PC-9 (cell line): Measurements from ENCODE around the gene ZNF146. TPM values are rescaled to one million over a fixed set of nuclear protein-coding genes. Genes with fewer than 3 reads are reported as not detected.

Source experiments
- BruUV-seq: library from RNA; stranded (reverse); fragments of 400-500 nt; replicated peaks from 2 replicates; lab custom pipeline; 2021; lab: Mats Ljungman, UMichigan
- CTCF ChIA-PET: fragments of 300-600 bp; sonication (Branson Sonifier 250); formaldehyde crosslinking; loops from one replicate; lab custom pipeline; 2022; ENCODE audit warnings: antibody characterized with exemption; lab: Charles Lee
- POLR2A ChIA-PET: fragments of 300-600 bp; sonication (Branson Sonifier 250); formaldehyde crosslinking; loops from one replicate; lab custom pipeline; 2022; ENCODE audit warnings: antibody characterized with exemption; ENCODE audit not compliant: unreplicated experiment; lab: Charles Lee
- DNase-seq, 2 experiments: peaks; one replicate each; pipeline versions ENCODE4 v3.0.0 to v3.0.0-alpha.2; 2015 to 2022; ENCODE audit warnings: mixed read lengths in 1 of 2
- H2AFZ ChIP-seq: fragments of 200-600 bp; sonication (generic); 2 replicates; pipeline ENCODE4 v1.8.1; 2017; ENCODE audit warnings: antibody characterized with exemption
- H3F3A ChIP-seq: fragments of 200-600 bp; sonication (generic); 2 replicates; pipeline ENCODE4 v1.8.1; 2017; ENCODE audit warnings: antibody characterized with exemption, mild to moderate bottlenecking, low read depth; ENCODE audit not compliant: insufficient read depth
- H3K27ac ChIP-seq: fragments of 200-600 bp; sonication (generic); 2 replicates; pipeline ENCODE4 v1.6.1; 2016; ENCODE audit warnings: mixed run types
- H3K27me3 ChIP-seq: fragments of 200-600 bp; sonication (generic); 2 replicates; pipeline ENCODE4 v1.6.1; 2016; ENCODE audit warnings: low read depth, mixed run types; ENCODE audit not compliant: insufficient read depth
- H3K36me3 ChIP-seq: fragments of 200-600 bp; sonication (generic); 2 replicates; pipeline ENCODE4 v1.6.1; 2016; ENCODE audit warnings: low read depth, mixed run types
- H3K4me1 ChIP-seq: fragments of 200-600 bp; sonication (generic); replicated peaks from 2 replicates; pipeline ENCODE4 v1.6.1; 2016; ENCODE audit warnings: mixed run types; ENCODE audit not compliant: insufficient read depth
- H3K4me2 ChIP-seq: fragments of 200-600 bp; sonication (generic); 2 replicates; pipeline ENCODE4 v1.6.1; 2017; ENCODE audit warnings: mixed run types
- H3K4me3 ChIP-seq: fragments of 200-600 bp; sonication (generic); 2 replicates; pipeline ENCODE4 v1.6.1; 2016; ENCODE audit warnings: mixed run types
- H3K79me2 ChIP-seq: fragments of 200-600 bp; sonication (generic); 2 replicates; pipeline ENCODE4 v1.6.1; 2017; ENCODE audit warnings: low read depth, mixed run types
- H3K9me2 ChIP-seq: fragments of 200-600 bp; sonication (generic); 2 replicates; pipeline ENCODE4 v1.8.1; 2017; ENCODE audit warnings: mild to moderate bottlenecking; ENCODE audit not compliant: insufficient read depth
- H3K9me3 ChIP-seq: fragments of 200-600 bp; sonication (generic); 2 replicates; pipeline ENCODE4 v1.8.1; 2016; ENCODE audit warnings: low read depth; ENCODE audit not compliant: insufficient read depth
- H4K20me1 ChIP-seq: fragments of 200-600 bp; sonication (generic); 2 replicates; pipeline ENCODE4 v1.8.1; 2017; ENCODE audit not compliant: insufficient read depth
- CTCF ChIP-seq: fragments of 200-600 bp; sonication (generic); conservative IDR thresholded peaks from 2 replicates; pipeline ENCODE4 v1.6.1; 2017; ENCODE audit warnings: mixed run types, antibody characterized with exemption, mild to moderate bottlenecking, moderate library complexity
- EZH2 ChIP-seq: fragments of 200-600 bp; sonication (generic); IDR thresholded peaks from 2 replicates; pipeline ENCODE4 v1.8.0; 2017; ENCODE audit warnings: antibody characterized with exemption, low read depth
- intact Hi-C: fragments of 100-400 bp; cut with micrococcal nuclease; formaldehyde crosslinking; loops from one replicate; pipeline ENCODE4 v1.10.0; 2022; ENCODE audit not compliant: unreplicated experiment
- total RNA-seq: library from RNA; stranded (reverse); gene quantifications from 2 replicates; pipeline ENCODE4 v1.2.3, GENCODE V29; 2021

ZNF146 gene
- total RNA-seq, 1 experiment from 2014 or later: 53.1 TPM

- Histone ChIP-seq H3K36me3 (peaks cover 23% of the 10 kb centered on the region), H3K4me1 (peaks cover 5% of the 10 kb centered on the region), H2AFZ (peak overlapping the region; percentile 80), H3K27me3 (no peaks in the 10 kb centered on the region), H3K9me2 (no peaks in the 10 kb centered on the region), H3K9me3 (no peaks in the 10 kb centered on the region; the same call in 1 of the 2 replicates), H3K79me2 (peaks cover 67% of the 10 kb centered on the region), H3K27ac (peak overlapping the region; percentile 57), H4K20me1 (peaks cover 4% of the 10 kb centered on the region; the same call in 1 of the 2 replicates), H3K4me3 (peak overlapping the region; percentile 70), H3K4me2 (peak overlapping the region; percentile 79), H3F3A (peaks cover 11% of the 10 kb centered on the region; the same call in 1 of the 2 replicates)
- POLR2A ChIA-PET: interaction anchor here (0.7 to 0.9 kb wide), 4 partner anchors 46 to 163 kb away, joined by 3 to 6 read pairs (median 4); partner anchors contain the start of gene POLR2I
- TF ChIP-seq EZH2 (no peak), CTCF (no peak)
- DNase-seq: no peak
- TSS peak; percentile 79 for BruUV-seq
- intact Hi-C loops: loop anchor here (1.0 to 10.0 kb wide), 3 partner anchors 87 to 559 kb away; partner anchors contain the start of genes ZNF260 and ZNF850
- CTCF ChIA-PET: no interaction called here
Measured at GRCh38 chr19:36215276-36216123, 594 bp downstream of the ZNF146 start.

- H2AFZ ChIP-seq: no peak overlapping the region
- DNase-seq: no peak
- no peak overlapping the region for H3K4me3 ChIP-seq
- no TSS peak for BruUV-seq
- peaks cover 26% of the 10 kb centered on the region for H4K20me1 ChIP-seq
- ChIA-PET CTCF (no interaction called here), POLR2A (no interaction called here)
- peaks cover 97% of the 10 kb centered on the region for H3K79me2 ChIP-seq
- TF ChIP-seq CTCF (no peak), EZH2 (no peak)
- no peaks in the 10 kb centered on the region for H3K27me3 ChIP-seq
- no peaks in the 10 kb centered on the region for H3K4me1 ChIP-seq
- H3K36me3 ChIP-seq: peaks cover 78% of the 10 kb centered on the region
- H3K4me2 ChIP-seq: no peak overlapping the region
- no peak overlapping the region for H3K27ac ChIP-seq
- H3F3A ChIP-seq: peaks cover 13% of the 10 kb centered on the region; the same call in 1 of the 2 replicates
- H3K9me3 ChIP-seq: peaks cover 8% of the 10 kb centered on the region
- no peaks in the 10 kb centered on the region for H3K9me2 ChIP-seq
- intact Hi-C loops: no loop called here
Measured at GRCh38 chr19:36221474-36221873, 6.6 kb downstream of the ZNF146 start.

GRCh38 chr19:36222503-36222902, 7.6 kb downstream of the ZNF146 start:
- Histone ChIP-seq H3K4me1 (no peaks in the 10 kb centered on the region), H2AFZ (no peak overlapping the region), H3F3A (peaks cover 17% of the 10 kb centered on the region; the same call in 1 of the 2 replicates), H4K20me1 (peaks cover 26% of the 10 kb centered on the region), H3K9me2 (no peaks in the 10 kb centered on the region), H3K27ac (no peak overlapping the region), H3K79me2 (peaks cover 91% of the 10 kb centered on the region), H3K9me3 (peaks cover 13% of the 10 kb centered on the region), H3K4me2 (no peak overlapping the region), H3K36me3 (peaks cover 83% of the 10 kb centered on the region), H3K27me3 (no peaks in the 10 kb centered on the region), H3K4me3 (no peak overlapping the region)
- DNase-seq: no peak
- intact Hi-C loops: no loop called here
- BruUV-seq: no TSS peak
- CTCF ChIA-PET: no interaction called here
- TF ChIP-seq CTCF: no peak
- TF ChIP-seq EZH2: no peak
- POLR2A ChIA-PET: interaction anchor here (0.6 kb wide), 1 partner anchor 169 kb away, joined by 9 read pairs; no protein-coding TSS in a partner anchor
